BE2C (cell line): ENCODE results near the gene THBS1.

ENCODE experiments used
- DNase-seq: peaks from one replicate; pipeline ENCODE4 v3.0.0-alpha.2; 2020
- H3K27me3 ChIP-seq: fragments of 250-450 bp; sonication (Bioruptor Pico); 2 replicates; pipeline ENCODE4 v1.5.1; 2020; ENCODE audit warnings: mild to moderate bottlenecking
- H3K36me3 ChIP-seq: fragments of 250-450 bp; sonication (Bioruptor Pico); 2 replicates; pipeline ENCODE4 v1.5.1; 2020; ENCODE audit warnings: mild to moderate bottlenecking
- H3K4me1 ChIP-seq: fragments of 250-450 bp; sonication (Bioruptor Pico); 2 replicates; pipeline ENCODE4 v1.5.1; 2020
- H3K4me3 ChIP-seq: 2 replicates; pipeline ENCODE4 v1.5.1; 2011; ENCODE audit warnings: low read depth, low read length
- H3K9me3 ChIP-seq: fragments of 250-450 bp; sonication (Bioruptor Pico); 2 replicates; pipeline ENCODE4 v1.5.1; 2020
- CTCF ChIP-seq: IDR thresholded peaks from 2 replicates; pipeline ENCODE4 v1.5.1; 2012; ENCODE audit warnings: mild to moderate bottlenecking, low read depth, low read length

THBS1 gene

GRCh38 chr15:39627451-39628143 lies 46.7 kb downstream of the THBS1 start:
- DNase-seq, result no peak
- TF ChIP-seq CTCF, result no peak
- H3K4me3 ChIP-seq, result no peak overlapping the region
- H3K4me1 ChIP-seq, result no peaks in the 10 kb centered on the region
- no peaks in the 10 kb centered on the region for H3K9me3 ChIP-seq
- no peaks in the 10 kb centered on the region for H3K36me3 ChIP-seq
- no peaks in the 10 kb centered on the region for H3K27me3 ChIP-seq

- TF ChIP-seq CTCF, result no peak
- no peak overlapping the region for H3K4me3 ChIP-seq
- no peak for DNase-seq
- no peaks in the 10 kb centered on the region for H3K4me1 ChIP-seq
- no peaks in the 10 kb centered on the region for H3K27me3 ChIP-seq
- no peaks in the 10 kb centered on the region for H3K36me3 ChIP-seq
- no peaks in the 10 kb centered on the region for H3K9me3 ChIP-seq
Measured at GRCh38 chr15:39628144-39628508, 47.2 kb downstream of the THBS1 start.

- DNase-seq, result no peak
- TF ChIP-seq CTCF, result no peak
- H3K9me3 ChIP-seq, result no peaks in the 10 kb centered on the region
- no peaks in the 10 kb centered on the region for H3K36me3 ChIP-seq
- H3K4me3 ChIP-seq, result no peak overlapping the region
- H3K27me3 ChIP-seq, result no peaks in the 10 kb centered on the region
- no peaks in the 10 kb centered on the region for H3K4me1 ChIP-seq
Measured at GRCh38 chr15:39628546-39629257, 47.8 kb downstream of the THBS1 start.

- Histone ChIP-seq H3K27me3 (no peaks in the 10 kb centered on the region), H3K4me3 (no peak overlapping the region), H3K4me1 (no peaks in the 10 kb centered on the region), H3K36me3 (no peaks in the 10 kb centered on the region), H3K9me3 (no peaks in the 10 kb centered on the region)
- no peak for TF ChIP-seq CTCF
- no peak for DNase-seq
Measured at GRCh38 chr15:39629371-39629770, 48.5 kb downstream of the THBS1 start.

GRCh38 chr15:39629906-39630305 lies 49.0 kb downstream of the THBS1 start:
- no peaks in the 10 kb centered on the region for H3K36me3 ChIP-seq
- H3K27me3 ChIP-seq, result no peaks in the 10 kb centered on the region
- no peaks in the 10 kb centered on the region for H3K9me3 ChIP-seq
- no peak for DNase-seq
- no peaks in the 10 kb centered on the region for H3K4me1 ChIP-seq
- H3K4me3 ChIP-seq, result no peak overlapping the region
- TF ChIP-seq CTCF, result no peak

GRCh38 chr15:39631357-39631756 lies 50.5 kb downstream of the THBS1 start:
- Histone ChIP-seq H3K4me1 (no peaks in the 10 kb centered on the region), H3K36me3 (no peaks in the 10 kb centered on the region), H3K4me3 (no peak overlapping the region), H3K27me3 (no peaks in the 10 kb centered on the region), H3K9me3 (no peaks in the 10 kb centered on the region)
- no peak for DNase-seq
- TF ChIP-seq CTCF, result no peak
